HG03280 (cell line): ENCODE measurements around the gene LRRC8C.

Experiments
- ATAC-seq: cut with Tn5 transposase; IDR thresholded peaks from one replicate; pipeline ENCODE4 v1.9.1; 2021; ENCODE audit warnings: mild to moderate bottlenecking, moderate library complexity; ENCODE audit not compliant: unreplicated experiment

Gene LRRC8C

GRCh38 chr1:89670163-89670562 lies 37.2 kb downstream of the LRRC8C start:
- peak; percentile 98 for ATAC-seq

GRCh38 chr1:89670711-89671110 lies 37.8 kb downstream of the LRRC8C start:
- ATAC-seq: no peak

- no peak for ATAC-seq
Measured at GRCh38 chr1:89671775-89672488, 39.0 kb downstream of the LRRC8C start.

- ATAC-seq: no peak
Measured at GRCh38 chr1:89672489-89673183, 39.7 kb downstream of the LRRC8C start.

- no peak for ATAC-seq
Measured at GRCh38 chr1:89673251-89673650, 40.3 kb downstream of the LRRC8C start.

GRCh38 chr1:89675677-89676076 lies 42.8 kb downstream of the LRRC8C start:
- no peak for ATAC-seq

- peak; percentile 66 for ATAC-seq
Measured at GRCh38 chr1:89681045-89681729, 48.3 kb downstream of the LRRC8C start.

- ATAC-seq: no peak
Measured at GRCh38 chr1:89682611-89683010, 49.7 kb downstream of the LRRC8C start.

GRCh38 chr1:89685461-89685860 lies 52.5 kb downstream of the LRRC8C start:
- no peak for ATAC-seq

GRCh38 chr1:89686520-89686919 lies 53.6 kb downstream of the LRRC8C start:
- ATAC-seq: no peak

- ATAC-seq: no peak
Measured at GRCh38 chr1:89687254-89687653, 54.3 kb downstream of the LRRC8C start.

GRCh38 chr1:89688607-89689006 lies 55.7 kb downstream of the LRRC8C start:
- no peak for ATAC-seq

- no peak for ATAC-seq
Measured at GRCh38 chr1:89689234-89689633, 56.3 kb downstream of the LRRC8C start.

GRCh38 chr1:89690595-89690994 lies 57.7 kb downstream of the LRRC8C start:
- ATAC-seq: no peak

- no peak for ATAC-seq
Measured at GRCh38 chr1:89692601-89693521, 59.9 kb downstream of the LRRC8C start.

- ATAC-seq: no peak
Measured at GRCh38 chr1:89695847-89696246, 62.9 kb downstream of the LRRC8C start.

- ATAC-seq: no peak
Measured at GRCh38 chr1:89697383-89697782, 64.5 kb downstream of the LRRC8C start.

GRCh38 chr1:89698020-89698560 lies 65.2 kb downstream of the LRRC8C start:
- no peak for ATAC-seq

GRCh38 chr1:89698624-89699023 lies 65.7 kb downstream of the LRRC8C start:
- no peak for ATAC-seq

GRCh38 chr1:89699451-89699986 lies 66.6 kb downstream of the LRRC8C start:
- ATAC-seq: no peak
